NCI-H1694 (cell line): ENCODE measurements around the gene STX16.
"Not testable (repeated sequence)": the region's sequence is repeated elsewhere in the genome, so short reads cannot be mapped to it uniquely, and the experiment has no call there.

Experiments
- DNase-seq: peaks from one replicate; lab custom pipeline; 2025; lab: John Stamatoyannopoulos, UW

STX16 gene

GRCh38 chr20:58726156-58726555 lies 75.1 kb downstream of the STX16 start:
- not testable (repeated sequence) for DNase-seq
